Calu3 (cell line): ENCODE measurements around the gene AGT. TPM values are rescaled to one million over a fixed set of nuclear protein-coding genes. Genes with fewer than 3 reads are reported as not detected.

Experiments used
- Bru-seq: library from RNA; stranded (reverse); fragments of 400-500 nt; gene quantifications from one replicate; lab custom pipeline; 2021; lab: Mats Ljungman, UMichigan
- BruChase-seq, 2 experiments: library from RNA; stranded (reverse); fragments of 400-500 nt; gene quantifications; one replicate each; lab custom pipeline; 2021; lab: Mats Ljungman, UMichigan
- BruUV-seq: library from RNA; stranded (reverse); fragments of 400-500 nt; replicated peaks from 2 replicates; lab custom pipeline; 2021; lab: Mats Ljungman, UMichigan
- CTCF ChIA-PET: fragments of 300-600 bp; sonication (Branson Sonifier 250); formaldehyde crosslinking; loops from one replicate; lab custom pipeline; 2022; ENCODE audit warnings: antibody characterized with exemption; lab: Charles Lee
- DNase-seq: peaks from one replicate; pipeline ENCODE4 v3.0.0; 2022
- H3K27ac Mint-ChIP-seq: one replicate; pipeline ENCODE4 v1.8.0; 2022; ENCODE audit warnings: mixed read lengths; ENCODE audit not compliant: unreplicated experiment
- H3K27me3 Mint-ChIP-seq: one replicate; pipeline ENCODE4 v1.8.0; 2022; ENCODE audit warnings: mixed read lengths; ENCODE audit not compliant: unreplicated experiment
- H3K36me3 Mint-ChIP-seq: one replicate; pipeline ENCODE4 v1.8.0; 2022; ENCODE audit warnings: mild to moderate bottlenecking, moderate library complexity, mixed read lengths; ENCODE audit not compliant: insufficient read depth, unreplicated experiment
- H3K4me1 Mint-ChIP-seq: one replicate; pipeline ENCODE4 v1.8.0; 2022; ENCODE audit warnings: mild to moderate bottlenecking, low read depth, mixed read lengths; ENCODE audit not compliant: unreplicated experiment
- H3K4me3 Mint-ChIP-seq: one replicate; pipeline ENCODE4 v1.8.0; 2022; ENCODE audit warnings: mild to moderate bottlenecking, low read depth, moderate library complexity, mixed read lengths; ENCODE audit not compliant: unreplicated experiment
- H3K9me3 Mint-ChIP-seq: one replicate; pipeline ENCODE4 v1.8.0; 2022; ENCODE audit warnings: low read depth, mixed read lengths; ENCODE audit not compliant: unreplicated experiment
- CTCF ChIP-seq: fragments of 200-600 bp; IDR thresholded peaks from one replicate; pipeline ENCODE4 v1.8.0; 2022; ENCODE audit warnings: antibody characterized with exemption; ENCODE audit not compliant: unreplicated experiment
- intact Hi-C: fragments of 100-400 bp; cut with micrococcal nuclease; formaldehyde crosslinking; loops from one replicate; pipeline ENCODE4 v1.10.0; 2022; ENCODE audit not compliant: unreplicated experiment
- long read RNA-seq: library from polyadenylated mRNA; stranded (forward); transcript quantifications from one replicate; pipeline ENCODE4 v2.0.0, GENCODE V29; 2022
- total RNA-seq: library from RNA; stranded (reverse); gene quantifications from 2 replicates; pipeline ENCODE4 v1.2.3, GENCODE V29; 2022

AGT gene
- 27.5 and 49.6 TPM in 2 replicates for total RNA-seq
- percentile 56 among the genes with signal in this experiment for Bru-seq, nascent RNA
- percentile 69 among the genes with signal in this experiment for BruChase-seq, experiment 1, labeled RNA remaining after a 6-hour chase
- percentile 48 among the genes with signal in this experiment for BruChase-seq, experiment 2, labeled RNA remaining after a 2-hour chase
- long read RNA-seq, transcript AGT-201 (5 exons, 2,291 nt) = major isoform, 83 of 106 reads
- long read RNA-seq, partial matches to known transcripts = 22 of 106 reads
- long read RNA-seq, other reads (novel, unspliced or antisense) = 1 of 106 reads

GRCh38 chr1:230713915-230714764, at the start of gene AGT:
Gene AGT (minus strand): TSS chr1:230714122. CDS start chr1:230710823, 3,299 bp downstream.
- CTCF ChIA-PET = interaction anchor here (0.6 to 2.0 kb wide), 8 partner anchors 9 to 404 kb away, joined by 3 to 8 read pairs (median 4); partner anchors contain the start of gene COG2
- H3K27me3 Mint-ChIP-seq = no peaks in the 10 kb centered on the region

GRCh38 chr1:230761443-230762167, 47.7 kb upstream of the AGT start:
- Mint-ChIP-seq H3K4me1 (peaks cover 8% of the 10 kb centered on the region), H3K36me3 (no peaks in the 10 kb centered on the region), H3K9me3 (peaks cover 2% of the 10 kb centered on the region), H3K27me3 (no peaks in the 10 kb centered on the region), H3K27ac (no peak overlapping the region), H3K4me3 (no peak overlapping the region)
- no TSS peak for BruUV-seq
- intact Hi-C loops = no loop called here
- TF ChIP-seq CTCF = no peak
- CTCF ChIA-PET = interaction anchor here (3.7 kb wide), 1 partner anchor 119 kb away, joined by 15 read pairs; the partner anchor contains the start of gene COG2
- no peak for DNase-seq

More at GRCh38 chr1:230713915-230714764, at the start of gene AGT:
- intact Hi-C loops = loop anchor here (2.0 kb wide), 1 partner anchor 59 kb away; no protein-coding TSS in a partner anchor
- peak; percentile 79 for DNase-seq
- no TSS peak for BruUV-seq
- Mint-ChIP-seq H3K27ac (peak within 1 kb of the TSS; percentile 63), H3K36me3 (peaks cover 9% of the 10 kb centered on the region), H3K4me1 (peaks cover 44% of the 10 kb centered on the region), H3K9me3 (peaks cover 3% of the 10 kb centered on the region), H3K4me3 (peak within 1 kb of the TSS; percentile 66)
- no peak for TF ChIP-seq CTCF

- no peak for TF ChIP-seq CTCF
- H3K36me3 Mint-ChIP-seq = no peaks in the 10 kb centered on the region
- no peaks in the 10 kb centered on the region for H3K27me3 Mint-ChIP-seq
- peak; percentile 49 for DNase-seq
- no peak overlapping the region for H3K27ac Mint-ChIP-seq
- no peaks in the 10 kb centered on the region for H3K9me3 Mint-ChIP-seq
- intact Hi-C loops = no loop called here
- BruUV-seq = no TSS peak
- CTCF ChIA-PET = interaction anchor here (0.6 to 3.7 kb wide), 6 partner anchors 12 to 165 kb away, joined by 3 to 15 read pairs (median 4); partner anchors contain the start of gene COG2
- H3K4me3 Mint-ChIP-seq = no peak overlapping the region
- H3K4me1 Mint-ChIP-seq = peaks cover 8% of the 10 kb centered on the region
Observed at GRCh38 chr1:230760360-230760827, 46.5 kb upstream of the AGT start.
